ENCODE results near the gene PIWIL4.
"Not testable (repeated sequence)": the region's sequence is repeated elsewhere in the genome, so short reads cannot be mapped to it uniquely, and the experiment has no call there.

PIWIL4 gene

GRCh38 chr11:94639901-94640721 is 72.9 kb downstream of the PIWIL4 start:
- DNase-seq: no peak

DNA sequence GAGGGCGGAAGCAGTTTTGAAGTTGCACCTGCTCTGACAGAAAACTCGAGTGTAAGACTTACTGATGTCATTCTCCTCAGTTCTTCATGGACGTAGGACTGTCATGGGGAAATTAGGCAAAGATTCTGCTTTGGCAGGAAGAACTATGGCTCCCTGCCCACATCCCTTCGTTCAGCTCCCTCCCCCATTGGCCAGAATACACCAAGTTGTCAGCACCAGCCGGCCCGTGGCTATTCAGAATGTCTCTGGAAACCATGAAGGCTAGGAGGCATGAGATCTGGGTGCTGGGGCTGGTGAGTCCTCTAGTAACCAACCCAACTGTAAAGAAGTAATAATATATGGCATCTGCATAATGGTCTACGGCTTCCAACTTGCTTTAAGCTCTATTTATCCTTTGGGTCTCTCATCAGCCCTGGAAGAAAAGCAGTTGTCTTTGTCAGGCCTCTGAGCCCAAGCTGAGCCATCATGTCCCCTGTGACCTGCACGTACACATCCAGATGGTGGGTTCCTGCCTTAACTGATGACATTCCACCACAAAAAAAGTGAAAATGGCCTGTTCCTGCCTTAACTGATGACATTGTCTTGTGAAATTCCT is 74.1 kb downstream of the PIWIL4 start:
- no peak for DNase-seq

DNA sequence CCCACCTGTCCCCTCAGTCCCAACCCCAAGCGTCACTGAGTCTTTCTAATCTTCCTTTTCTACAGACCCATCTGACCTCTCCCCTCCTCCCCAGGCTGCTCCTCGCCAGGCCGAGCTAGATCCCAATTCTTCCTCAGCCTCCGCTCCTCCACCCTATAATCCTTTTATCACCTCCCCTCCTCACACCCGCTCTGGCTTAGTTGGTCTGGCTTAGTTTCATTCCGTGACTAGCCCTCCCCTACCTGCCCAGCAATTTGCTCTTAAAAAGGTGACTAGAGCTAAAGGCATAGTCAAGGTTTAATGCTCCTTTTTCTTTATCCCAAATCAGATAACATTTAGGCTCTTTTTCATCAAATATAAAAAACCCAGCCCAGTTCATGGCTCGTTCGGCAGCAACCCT is 76.0 kb downstream of the PIWIL4 start:
- not testable (repeated sequence) for DNase-seq

GRCh38 chr11:94647926-94648325 is 80.8 kb downstream of the PIWIL4 start:
- no peak for DNase-seq

- no peak for DNase-seq
Measured at GRCh38 chr11:94648789-94649188, 81.6 kb downstream of the PIWIL4 start.

- DNase-seq: no peak
Measured at GRCh38 chr11:94649254-94649653, 82.1 kb downstream of the PIWIL4 start.

- DNase-seq: no peak
Measured at GRCh38 chr11:94649964-94650623, 82.9 kb downstream of the PIWIL4 start.

GRCh38 chr11:94650756-94651155 is 83.6 kb downstream of the PIWIL4 start:
- DNase-seq: no peak

DNA sequence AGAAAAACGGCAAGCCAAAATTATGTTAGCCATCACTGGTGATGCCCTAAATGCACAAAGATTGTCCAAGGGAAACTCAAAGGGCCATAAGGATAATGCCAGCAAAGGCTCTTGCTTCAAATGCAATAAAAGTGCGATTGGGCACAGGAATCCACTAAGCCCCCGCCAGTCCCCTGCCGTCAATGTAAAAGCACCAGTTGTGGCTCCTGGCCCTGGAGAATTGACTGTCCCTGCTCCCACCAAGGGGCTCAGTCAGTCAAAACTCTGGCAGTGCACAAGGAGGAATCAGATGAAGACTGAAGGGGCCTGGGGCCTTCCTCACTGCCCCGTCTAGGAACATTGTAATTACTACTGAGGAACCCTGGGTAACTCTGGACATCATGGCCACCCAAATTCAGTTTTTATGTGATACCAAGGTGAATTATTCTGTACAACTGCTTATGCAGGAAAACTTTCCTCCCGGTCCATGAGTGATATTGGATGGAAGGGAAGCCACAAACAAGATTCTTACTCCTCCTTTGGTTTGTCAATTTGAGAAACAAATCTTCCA is 85.6 kb downstream of the PIWIL4 start:
- no peak for DNase-seq

DNA sequence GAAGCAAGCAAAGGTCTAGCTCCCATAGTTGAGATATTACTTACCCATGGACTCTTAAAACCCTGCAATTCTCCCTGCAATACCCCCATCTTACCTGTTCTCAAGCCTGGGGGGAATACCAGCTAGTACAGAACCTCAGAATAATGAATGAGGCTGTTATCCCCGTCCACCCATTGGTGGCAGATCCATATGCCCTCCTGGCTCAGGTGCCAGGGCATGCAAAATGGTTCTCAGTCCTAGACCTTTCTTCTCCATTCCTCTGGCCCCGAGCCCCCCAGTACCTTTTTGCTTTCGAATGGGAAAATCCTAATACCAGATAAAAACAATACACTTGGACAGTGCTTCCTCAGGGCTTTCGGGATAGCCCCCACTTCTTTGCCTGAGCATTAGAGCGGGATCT is 86.4 kb downstream of the PIWIL4 start:
- no peak for DNase-seq

- no peak for DNase-seq
Measured at GRCh38 chr11:94654201-94654600, 87.0 kb downstream of the PIWIL4 start.

GRCh38 chr11:94655291-94655690 is 88.1 kb downstream of the PIWIL4 start:
- no peak for DNase-seq

DNA sequence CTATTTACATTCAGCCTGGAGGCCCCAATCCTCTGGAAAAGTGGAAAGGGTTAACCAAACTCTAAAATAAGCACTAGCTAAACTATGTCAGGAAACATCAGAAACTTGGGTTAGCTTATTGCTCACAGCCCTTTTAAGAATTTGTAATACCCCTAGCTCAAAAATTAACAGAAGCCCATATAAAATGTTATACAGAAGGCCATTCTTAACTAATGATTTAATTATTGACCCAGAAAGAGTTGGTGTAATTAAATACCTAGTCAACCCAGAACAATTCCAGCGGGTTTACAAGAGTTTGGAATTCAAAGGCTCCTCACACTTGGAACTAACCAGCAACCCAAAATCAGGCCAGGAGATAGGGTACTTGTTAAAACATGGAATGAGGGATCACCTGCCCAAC is 88.8 kb downstream of the PIWIL4 start:
- no peak for DNase-seq

- DNase-seq: no peak
Measured at GRCh38 chr11:94656968-94657367, 89.8 kb downstream of the PIWIL4 start.

DNA sequence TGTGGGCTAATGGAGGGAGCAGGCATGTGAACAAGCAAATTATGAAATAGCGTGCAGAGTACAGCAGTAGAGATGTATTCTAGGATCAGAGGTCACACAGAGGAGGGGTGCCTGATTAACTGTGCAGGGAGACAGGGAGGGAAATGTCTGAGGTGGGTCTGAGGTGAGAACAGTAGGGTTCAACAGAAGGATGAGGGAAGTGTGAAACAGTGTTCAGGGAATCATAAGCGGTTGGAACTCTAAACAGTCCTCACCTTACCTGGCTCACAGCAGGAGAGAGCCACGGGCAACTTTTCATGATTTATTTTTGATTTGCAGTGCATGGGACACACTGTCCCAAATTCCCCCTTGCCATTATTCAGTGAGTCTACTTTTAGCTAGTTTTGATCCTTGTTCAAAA is 90.5 kb downstream of the PIWIL4 start:
- DNase-seq: no peak

DNA sequence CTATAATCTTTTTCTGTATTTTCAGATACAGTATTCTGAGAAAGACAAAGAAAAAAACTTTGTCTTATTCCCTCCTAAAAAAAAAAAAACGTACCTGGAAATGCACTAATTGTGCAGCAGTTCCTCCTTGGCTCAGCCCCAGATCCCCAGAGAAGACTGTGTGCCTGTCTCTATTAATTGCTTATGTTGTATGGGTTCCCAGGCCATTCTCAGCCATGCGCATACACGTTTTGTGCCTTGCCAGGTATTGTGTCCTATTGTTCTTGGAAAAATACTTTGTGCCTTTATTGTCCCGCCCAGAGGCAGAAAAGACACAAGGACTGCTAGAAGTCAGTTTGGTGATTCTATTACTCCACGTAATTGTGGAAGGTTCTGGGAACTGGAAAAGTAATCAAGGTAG is 91.2 kb downstream of the PIWIL4 start:
- DNase-seq: no peak

DNA sequence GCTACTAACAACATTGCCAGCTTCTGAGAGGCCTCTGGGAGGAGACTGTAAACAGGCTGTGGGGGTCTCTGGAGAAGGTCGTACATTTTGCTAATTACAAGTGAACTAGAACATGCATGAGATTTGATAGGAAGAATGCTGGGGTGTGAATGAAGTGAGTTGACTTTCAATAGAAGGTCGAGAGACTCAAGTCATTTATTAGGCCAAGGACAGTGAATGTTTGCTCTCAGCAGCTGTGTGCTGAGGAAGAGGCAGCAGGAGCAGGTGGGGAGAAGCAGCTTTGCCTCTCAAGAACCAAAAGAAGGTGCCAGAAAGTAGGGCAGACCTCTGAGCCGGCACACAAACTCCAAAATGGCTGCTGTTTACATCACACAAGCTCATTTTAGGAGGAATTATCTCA is 91.7 kb downstream of the PIWIL4 start:
- DNase-seq: no peak

- no peak for DNase-seq
Measured at GRCh38 chr11:94661444-94661843, 94.3 kb downstream of the PIWIL4 start.

DNA sequence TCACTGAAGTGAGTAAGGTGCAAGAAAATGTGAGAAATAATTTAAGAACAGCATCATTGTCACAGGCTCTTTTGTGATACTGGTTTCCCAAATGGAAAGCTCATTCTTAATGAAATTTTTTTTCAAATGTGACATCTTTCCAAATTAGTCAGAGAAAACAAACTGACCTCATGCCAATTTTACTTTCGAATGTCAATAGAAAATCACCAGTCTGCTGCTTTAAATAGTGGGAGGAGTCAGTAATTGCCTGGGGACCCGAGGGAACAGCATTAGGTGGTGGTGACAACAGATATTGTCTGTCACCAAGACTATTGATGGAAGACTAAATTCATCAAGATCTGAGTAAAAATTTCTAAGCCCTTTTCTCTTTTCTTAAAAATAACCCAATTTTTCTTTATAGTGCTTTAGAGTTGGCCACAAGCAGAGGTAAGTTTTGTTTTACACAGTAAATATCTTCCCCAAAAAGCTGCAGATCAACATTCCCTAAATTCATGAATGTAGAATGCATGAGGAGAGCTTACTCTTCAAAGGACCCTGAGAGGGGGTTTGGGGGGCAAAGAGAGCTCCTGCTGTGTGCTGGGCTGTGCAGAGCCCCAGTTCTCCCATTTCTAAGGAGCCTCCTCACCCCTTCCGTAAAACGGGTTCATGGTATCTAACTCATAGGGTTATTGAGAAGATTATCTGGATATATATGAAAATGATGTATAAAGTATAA is 95.1 kb downstream of the PIWIL4 start:
- no peak for DNase-seq

- no peak for DNase-seq
Measured at GRCh38 chr11:94662846-94663390, 95.8 kb downstream of the PIWIL4 start.

DNA sequence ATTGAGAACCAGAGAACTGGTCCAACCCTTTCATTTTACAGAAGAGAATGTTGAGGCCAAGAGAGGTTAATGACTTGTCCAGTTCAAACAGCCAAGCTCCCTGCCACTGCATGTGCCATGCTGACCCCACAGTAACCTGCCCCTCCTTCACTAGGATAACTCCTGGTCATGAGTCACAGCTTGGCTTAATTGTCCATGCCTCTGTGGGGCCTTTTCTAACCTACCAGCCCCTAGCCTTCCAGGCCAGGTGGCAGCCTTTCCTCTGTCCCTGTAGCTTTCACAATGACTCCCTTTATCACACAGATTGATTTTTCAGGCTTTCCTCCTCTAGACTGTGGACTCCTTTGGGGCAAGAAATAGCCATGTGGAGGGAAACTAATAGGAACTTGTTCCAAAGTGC is 97.2 kb downstream of the PIWIL4 start:
- DNase-seq: no peak

DNA sequence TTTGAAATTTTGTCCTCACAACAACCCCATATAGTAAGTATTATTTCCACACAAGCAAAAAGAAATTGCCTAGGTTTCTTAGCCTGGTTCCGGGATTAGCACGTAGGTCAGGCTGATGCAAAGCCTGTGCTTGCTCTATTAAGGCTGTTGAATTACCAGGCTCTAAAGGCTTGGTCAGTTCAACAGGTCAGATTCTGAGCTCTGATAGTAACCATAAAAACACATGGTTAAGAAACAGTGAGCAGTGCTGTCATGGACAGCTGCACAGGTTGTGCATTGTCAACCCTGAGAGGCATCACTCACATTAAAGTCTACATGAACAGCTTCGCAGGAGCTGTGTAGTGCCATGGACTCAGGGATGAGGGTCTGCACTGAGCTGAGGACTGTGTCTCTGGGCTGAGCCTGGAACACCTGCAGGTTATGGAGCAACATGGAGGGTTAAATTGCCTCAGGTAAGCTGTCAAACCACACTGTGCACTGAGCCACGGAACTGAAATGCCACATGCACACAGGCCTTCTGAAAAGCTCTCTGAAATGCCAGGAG is 98.0 kb downstream of the PIWIL4 start:
- DNase-seq: no peak
